NCI-H1417 (cell line): ENCODE results near the gene HEYL.

Experiments
- DNase-seq, 3 experiments: peaks; one replicate each; lab custom pipeline; 2025; lab: John Stamatoyannopoulos, UW

Gene HEYL

DNA sequence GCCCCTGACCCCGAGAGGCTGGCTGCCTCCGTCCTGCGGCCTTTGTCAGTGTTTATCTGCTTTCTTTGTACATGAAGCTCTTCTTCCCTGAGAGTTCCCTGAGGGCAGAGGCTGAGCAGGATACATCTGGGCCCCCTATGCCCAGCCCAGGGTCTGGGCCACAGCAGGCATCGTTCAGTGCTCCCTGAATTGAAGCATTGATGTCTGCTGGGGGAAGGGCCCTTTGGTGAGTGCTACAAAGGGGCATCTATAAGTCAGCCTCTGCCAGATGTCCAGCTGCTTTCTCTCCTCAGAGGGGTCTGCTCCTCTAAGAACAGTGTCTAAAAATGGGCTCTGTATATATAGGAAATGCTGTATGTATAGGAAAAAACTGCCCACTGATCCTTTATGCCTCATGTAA lies 2.1 kb downstream of the HEYL start:
- DNase-seq, result no peak

DNA sequence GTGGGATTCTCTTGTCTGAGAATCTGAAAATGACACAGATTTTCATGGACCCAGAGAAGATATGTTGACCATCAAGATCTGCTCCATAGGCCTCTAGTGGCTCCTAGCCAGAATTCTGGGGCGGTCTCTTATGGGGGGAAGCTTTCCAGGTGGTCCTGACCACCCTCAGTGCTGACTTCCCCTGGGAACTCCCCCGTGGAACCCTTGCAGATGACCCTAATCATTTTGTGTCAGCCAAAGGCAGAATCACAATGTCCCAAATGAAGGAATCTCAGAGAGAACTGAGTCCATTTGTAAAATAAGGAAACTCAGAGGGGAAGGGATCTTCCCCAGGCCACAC lies 3.6 kb downstream of the HEYL start:
- DNase-seq, result no peak

DNA sequence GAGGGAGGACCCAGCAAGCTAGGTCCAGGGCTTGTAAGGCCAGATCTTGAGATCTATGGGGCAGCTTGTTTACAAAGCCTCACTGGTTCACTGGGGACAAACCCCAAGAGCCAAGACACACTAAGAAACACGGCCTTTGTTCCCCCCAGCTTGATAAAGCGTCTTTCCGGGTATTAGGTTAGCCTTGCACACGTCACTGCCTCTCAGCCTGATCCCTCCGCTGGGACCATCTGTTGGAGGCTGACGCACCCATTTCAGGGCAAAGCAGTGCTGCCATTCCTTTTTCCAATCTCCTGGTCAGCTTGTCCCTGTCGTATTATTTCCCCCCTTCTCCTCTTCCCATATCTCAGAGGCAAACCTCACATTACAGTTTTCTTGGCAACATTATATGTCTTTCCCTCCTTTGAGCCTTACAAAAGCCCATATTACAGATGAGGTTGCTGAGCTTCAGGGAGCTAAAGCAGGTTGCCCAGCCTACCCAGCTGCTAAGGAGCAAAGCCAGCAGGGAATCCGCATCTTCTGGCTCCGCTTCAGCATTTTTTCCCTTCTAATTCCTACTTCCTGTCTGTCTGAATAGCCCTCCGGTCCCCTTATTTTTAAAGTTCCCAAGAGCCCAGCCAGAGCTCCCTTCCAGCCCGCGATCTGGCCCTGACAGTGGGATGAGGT lies 4.1 kb downstream of the HEYL start:
- DNase-seq, result no peak

DNA sequence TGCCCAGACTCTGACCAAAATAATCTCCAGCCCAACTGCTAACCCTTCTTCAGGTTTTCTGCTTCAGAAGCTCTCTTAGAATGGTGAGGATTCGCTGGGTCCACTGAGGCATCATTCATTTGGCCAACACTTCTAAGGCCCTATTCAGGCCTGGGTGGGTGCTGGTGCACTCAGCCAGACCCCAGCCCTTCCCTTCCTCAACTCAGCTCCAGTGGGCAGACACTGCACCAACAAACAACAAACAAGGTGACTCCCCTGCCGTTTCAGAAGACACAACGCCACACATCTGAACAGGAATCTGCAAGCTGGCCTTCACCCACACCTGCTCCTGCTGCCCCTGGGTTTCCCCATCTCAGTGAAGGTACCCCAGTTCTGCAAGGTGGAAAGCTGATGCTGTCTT lies 6.0 kb downstream of the HEYL start:
- no peak for DNase-seq

DNA sequence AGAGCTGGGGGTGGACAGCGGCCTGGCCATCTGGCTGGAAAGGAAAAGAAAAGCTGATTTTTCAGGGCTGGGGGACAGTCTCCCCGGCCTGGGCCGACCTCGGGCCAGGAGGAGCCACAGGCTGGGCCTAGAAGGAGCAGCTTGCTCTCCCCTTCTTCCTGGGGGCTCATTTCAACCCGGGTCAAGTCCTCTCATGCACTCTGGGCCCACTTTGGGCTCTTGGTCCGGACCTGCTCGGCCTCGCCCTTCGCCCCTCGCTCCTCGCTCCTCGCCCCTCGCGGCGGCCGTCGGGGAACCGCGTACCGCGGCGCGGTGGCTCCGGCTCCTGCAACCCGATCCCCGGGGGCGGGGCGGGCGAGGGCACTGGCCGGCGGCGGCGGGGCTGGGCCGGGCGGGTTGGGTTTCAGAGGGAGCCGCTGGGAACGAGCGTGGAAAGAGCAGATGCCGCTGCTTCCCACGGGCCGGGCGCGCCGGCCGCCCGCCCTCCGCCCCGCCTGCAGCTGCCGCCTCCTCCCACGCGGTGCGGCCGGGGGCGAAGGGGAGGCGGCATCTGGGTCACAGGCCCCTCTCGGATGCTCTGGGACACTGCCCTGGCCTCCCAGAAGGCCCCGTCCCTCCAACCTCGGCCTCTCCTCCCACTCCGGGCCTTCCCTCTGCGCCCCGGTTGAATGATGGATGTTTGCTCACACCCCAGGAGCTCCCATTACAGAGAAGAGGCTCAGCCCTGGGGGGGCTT lies 6.6 kb downstream of the HEYL start:
- peak; percentile 48 to 74 (median 74) for DNase-seq

DNA sequence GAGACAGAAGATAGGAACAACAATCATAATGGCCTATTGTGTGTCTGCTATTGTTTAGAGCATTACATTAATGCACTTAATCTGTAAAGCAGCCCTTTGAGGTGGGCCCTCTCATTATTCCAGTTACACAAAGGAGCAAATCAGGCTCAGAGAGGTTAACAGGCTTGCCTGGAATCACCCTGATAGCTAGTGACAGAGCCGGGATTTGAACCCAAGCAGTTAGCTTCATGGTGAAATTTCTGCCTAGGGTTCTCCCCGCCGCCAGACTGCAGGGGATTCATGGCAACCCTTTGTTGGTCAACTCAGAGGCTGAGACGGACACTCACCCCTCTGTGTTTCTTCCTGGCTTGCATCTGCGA lies 7.1 kb downstream of the HEYL start:
- no peak for DNase-seq

DNA sequence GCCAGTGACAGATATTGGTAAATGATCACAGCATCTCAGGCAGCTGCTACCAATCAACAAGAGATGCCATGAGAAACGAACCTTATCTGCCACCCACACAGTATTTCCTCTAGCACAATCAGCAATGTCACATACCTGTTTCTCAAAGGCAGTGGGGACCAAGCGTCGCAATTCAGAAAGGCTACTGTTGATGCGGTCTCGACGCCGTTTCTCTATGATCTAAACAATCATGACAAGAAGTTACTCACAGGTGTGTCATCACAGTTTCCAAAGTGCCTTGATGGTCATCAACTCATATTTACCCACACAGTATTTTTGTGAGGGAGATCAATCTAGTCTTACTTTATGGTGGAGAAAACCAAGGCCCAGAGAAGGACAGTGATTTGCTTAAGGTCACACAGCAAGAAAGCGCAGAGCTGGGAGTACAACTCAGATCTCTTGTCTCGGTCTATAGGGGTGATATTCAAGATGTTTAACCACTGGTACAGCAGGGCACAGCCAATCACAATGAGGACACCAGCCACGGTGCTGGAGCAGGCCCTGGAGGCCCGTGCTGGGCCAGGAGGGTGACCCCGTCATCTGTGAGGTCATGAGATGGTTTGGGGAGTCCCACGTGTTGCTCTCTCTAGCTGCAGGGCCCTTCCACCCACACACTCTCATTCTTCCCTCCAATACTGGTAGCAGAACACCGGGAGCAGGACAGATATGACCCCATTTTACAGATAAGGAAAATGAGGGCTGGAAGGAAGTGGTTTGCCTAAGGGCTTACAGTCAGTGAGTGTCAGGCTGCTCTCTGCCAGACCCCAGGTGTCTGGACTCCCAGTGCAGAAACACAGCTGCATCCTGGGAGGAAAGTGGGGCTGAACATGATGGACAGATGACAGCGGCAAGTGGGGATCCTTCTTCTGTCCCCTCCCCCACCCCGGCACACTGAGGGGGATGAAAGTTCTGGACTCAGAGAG lies 7.8 kb downstream of the HEYL start:
- DNase-seq, result peak in 1 of 3 experiments; percentile 23

DNA sequence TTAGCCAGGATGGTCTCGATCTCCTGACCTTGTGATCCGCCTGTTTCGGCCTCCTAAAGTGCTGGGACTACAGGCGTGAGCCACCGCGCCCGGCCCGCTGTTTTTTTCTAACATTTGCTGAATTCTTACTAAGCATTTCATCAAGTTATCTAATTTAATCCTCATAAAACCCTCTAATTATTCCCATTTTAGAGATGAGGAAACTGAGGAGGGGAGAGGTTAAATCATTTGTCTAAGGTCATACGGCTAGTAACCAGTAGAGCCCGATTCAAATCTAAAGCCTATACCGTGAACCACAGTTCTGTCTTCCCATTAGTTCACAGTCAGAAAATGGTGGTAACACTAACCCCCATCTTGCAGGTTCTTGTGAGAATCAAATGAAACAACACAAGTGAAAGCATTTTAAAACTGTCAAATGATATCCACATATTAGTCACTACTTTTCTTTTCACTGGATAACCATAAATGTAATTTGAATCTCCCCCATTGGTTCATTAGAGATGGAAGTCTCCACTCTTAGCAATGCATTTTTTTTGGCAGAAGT lies 10.6 kb downstream of the HEYL start:
- no peak for DNase-seq

DNA sequence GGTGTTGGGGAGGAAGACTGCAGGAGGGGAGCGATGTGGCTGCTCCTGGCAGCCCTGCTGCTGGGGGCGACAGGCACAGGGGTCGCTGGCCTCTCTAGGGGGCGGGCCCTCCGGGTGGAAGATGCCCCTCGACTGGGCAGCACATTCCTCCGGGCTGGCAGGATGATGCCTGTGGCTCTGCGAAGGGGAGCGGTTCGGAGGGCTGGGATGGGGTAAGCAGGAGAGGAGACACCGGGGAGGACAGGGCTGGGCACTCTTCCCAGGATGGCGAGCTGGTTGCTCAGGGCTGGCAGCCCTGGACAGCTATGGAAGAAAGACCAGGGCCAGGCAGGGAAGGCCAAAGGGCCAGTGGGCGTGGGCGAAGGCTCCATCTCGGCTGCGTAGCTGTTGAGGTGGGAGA lies 12.8 kb downstream of the HEYL start:
- DNase-seq, result no peak

DNA sequence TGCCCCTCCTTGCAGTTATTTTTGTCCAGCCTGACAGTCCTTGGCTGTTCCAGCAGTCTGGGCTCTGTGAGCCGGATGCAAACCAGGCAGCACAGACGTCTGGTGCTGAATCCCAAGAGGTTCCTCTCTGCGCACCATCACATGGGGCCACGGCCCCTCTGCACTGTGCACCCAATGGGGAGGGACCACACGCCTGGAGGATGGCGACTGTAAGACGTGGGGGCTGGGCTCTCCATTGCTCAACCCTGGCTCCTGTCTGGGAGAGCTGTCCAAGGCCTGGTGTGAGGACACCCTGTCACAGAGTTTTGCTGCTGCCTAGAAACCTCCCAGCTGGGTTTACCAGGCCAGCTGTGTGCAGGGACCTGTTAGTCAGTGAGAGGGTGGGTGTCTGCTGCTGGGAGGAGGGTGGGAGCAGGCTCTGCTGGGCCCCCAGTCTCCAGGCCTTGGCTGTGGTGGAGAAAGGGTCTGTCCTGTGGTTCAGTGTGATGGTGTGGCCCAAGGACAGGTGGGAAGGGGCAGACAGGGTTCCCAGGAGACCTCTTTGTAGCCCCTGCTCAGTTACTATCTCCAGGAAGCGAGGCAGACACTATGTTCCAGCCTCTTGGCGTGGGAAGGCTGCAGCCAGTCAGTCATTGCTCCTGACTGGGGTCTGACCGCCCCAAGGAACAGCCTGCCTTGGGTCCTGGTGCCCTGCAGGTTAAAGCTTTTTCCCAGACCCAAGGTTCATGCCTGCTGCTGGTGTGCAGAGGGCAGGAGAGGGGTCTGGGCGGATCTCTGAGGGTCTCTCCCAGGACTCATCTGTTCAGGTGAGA lies 13.8 kb downstream of the HEYL start:
- DNase-seq, result no peak

DNA sequence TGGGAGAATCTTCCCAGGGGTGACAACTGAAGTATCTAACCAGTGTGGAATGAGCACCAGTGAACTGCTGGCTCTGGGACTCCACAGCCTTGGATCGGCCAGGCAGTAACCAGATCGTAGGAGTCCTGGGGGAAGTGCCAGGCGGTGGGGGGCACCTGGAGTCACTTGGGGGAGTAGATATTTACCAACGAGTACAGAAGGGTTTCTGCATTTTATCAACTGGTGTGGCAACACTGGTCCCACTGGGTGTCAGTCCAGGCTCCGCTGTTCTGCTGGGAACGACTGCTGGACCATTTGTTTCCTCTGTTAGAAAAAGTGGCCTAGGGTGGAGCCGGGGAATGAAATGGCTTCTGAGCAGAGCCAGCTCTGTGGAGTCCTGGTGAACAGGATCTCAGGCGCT lies 14.4 kb downstream of the HEYL start:
- DNase-seq, result no peak

DNA sequence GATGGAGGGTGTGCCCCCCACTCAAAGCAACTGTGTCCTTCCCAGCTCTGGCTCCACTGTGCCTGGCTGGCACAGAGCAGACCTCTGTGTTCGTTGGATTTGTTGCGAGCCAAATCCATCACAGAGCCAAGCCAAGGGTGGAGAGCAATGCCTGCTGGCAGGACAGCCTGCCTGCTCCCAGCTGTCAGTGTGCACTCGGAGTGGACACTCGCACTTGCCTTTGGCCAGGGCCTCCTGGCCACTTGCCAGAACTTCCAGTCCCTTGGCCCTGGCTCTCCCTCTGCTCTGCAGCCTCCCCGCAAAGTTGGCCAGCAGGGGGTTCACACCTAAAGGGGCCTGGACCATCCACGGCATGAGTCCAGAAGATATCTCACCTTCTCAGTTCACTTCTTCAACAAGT lies 16.4 kb downstream of the HEYL start:
- no peak for DNase-seq

DNA sequence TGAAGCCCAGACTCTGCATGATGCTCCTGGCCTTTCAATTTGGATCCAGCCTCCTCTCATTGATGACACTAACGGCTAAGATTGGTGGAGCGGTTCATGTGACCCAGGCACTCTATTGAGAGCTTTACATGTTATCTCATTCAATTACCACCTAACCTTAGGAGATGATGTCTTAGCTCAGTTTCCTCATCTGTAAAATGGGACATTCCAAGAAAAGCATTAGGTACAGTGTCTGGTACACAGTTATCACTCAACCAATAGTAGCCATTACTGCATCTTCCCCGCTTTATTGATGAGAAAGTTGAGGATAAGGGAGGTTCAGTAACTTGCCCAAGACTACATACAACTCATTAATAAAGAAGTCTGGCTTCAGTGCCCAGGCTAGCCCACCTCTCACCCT lies 17.0 kb downstream of the HEYL start:
- no peak for DNase-seq

DNA sequence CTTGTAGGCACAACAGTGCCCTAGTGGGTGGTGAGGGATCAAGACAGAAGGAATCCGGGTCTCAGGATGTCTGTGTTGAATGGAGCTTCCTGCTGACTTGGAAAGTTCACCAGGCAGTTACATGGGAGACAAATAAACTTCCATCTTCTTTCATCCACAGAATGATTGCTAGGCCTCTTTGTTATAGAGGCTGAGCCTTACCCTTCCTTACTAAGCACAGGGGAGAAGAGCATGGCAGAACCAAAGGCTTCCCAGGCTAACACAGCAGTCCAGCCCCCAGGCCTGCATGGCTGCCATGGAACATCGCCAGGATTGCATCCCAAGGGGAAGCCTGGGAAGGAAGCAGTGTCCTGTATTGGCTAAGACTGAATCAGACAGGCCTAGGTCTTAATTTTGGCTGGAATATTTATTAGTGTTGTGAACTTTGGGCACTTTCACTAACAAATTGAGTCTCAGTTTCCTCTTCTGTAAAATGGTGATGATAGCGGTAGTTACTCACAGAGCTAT lies 18.7 kb downstream of the HEYL start:
- DNase-seq, result no peak

DNA sequence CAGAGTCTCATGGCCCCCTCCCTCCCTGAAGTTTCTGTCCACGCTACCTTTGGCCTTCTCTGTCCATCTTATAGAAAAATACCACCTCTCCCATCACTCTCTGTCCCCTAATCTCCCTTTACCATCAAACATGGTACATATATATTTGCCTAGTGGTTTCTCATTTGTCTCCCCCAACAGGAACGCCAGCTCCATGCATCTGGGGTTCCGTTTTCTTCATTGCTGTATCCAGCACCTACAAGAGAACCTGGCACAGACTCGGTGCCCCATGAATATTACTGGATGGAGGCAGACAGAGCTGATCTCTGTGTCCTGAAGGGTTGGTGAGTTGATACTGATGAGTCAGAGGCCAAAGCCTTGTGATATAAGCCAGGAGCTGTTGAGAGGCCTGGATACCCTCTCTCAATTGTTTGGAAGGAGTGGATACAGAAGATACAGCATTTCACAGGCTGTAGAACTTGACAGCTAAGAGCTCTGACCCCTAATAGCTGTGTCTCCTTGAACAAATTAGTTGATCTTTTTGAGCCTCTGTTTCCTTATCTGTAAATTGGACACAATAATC lies 21.9 kb downstream of the HEYL start:
- no peak for DNase-seq

DNA sequence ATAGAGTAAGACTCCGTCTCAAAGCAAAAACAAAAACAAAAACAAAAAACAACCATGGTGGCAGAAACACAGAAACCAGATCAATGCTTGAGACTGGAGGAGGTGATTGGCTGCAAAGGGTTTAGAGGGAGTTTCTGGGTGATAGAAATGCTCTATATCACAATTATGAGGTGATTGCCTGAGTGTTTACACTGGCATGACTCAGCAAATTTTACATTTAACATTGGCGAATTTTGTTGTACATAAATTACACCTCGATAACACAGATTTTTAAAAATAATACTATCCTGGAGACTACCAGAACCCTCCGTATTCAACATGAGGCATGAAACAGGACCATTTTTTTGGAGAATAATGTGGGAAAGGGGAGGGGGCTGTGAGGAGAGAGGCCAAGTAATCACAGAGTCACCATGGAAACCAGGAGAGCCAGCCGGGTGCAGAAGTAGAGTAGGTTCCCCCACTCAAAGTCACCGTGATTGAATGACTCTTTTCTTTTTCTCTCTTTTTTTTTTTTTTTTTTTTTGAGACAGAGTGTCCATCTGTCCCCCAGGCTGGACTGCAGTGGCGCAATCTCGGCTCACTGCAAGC lies 24.3 kb downstream of the HEYL start:
- DNase-seq, result peak in 2 of 3 experiments; percentile 11 to 62

DNA sequence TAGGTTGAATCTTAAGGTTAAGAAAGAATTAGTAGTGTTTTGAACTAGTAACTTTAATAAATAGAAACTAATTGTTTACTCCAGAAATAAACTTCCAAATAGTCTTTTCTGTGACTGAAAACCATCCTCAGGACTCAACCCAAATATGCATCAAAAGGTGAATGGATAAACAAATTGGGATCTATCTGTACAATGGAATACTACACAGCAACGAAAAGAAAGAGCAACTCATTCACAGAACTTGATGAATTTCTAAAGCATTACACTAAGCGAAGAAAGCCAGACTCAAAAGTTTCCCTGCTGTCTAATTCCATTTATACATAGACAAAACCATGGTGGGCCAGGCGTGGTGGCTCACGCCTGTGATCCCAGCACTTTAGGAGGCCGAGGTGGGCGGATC lies 25.0 kb downstream of the HEYL start:
- no peak for DNase-seq

DNA sequence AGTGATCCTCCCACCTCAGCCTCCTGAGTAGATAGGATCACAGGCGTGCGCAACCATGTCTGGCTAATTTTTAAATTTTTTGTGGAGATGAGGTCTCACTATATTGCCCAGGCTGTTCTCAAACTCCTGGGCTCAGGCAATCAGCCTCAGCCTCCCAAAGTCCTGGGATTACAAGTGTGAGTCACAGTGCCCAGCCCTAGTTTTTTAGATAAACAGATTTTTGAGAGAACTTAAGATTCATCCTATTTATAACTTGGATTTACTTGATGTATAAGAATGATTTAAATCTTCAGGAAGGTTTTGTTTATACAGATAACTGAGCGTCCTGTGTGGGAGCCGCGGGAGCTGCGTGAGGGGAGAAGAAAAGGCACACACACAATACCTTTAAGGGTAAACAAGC lies 26.2 kb downstream of the HEYL start:
- no peak for DNase-seq

DNA sequence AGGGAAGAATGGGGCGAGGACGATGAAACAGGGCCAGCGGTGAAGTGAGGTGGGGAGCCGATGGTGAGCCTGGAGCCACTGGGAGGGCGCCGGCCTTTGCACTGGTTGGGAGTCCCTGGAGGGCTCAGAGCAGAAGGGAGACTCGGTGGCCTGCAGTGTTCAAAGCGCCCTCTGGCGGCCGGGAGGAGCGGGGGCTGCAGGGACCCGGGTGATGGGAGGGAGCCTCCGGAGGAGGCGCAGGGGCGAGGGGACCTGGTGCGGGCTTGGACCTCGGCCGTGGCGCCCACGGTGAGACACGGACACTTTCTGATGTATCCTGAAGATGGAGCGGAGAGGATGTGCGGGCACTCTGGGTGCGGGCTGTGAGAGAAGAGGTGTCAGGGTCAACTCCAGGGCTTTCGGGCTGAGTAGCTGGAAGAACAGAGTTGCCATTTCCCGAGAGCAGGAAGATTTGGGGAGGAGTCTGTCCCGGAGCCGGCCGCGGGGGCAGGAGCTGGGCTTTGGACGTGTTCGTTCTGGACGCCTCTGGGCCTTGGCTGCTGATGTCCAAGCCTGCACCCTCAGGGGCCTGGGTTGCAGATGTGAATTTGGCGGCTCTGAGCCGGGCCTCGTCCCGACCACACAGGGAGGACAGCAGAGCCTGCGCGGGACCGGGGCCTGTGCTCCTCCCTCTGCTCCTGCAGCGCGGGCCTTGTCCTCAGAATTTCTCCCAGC lies 29.7 kb downstream of the HEYL start:
- peak in 1 of 3 experiments; percentile 23 for DNase-seq

DNA sequence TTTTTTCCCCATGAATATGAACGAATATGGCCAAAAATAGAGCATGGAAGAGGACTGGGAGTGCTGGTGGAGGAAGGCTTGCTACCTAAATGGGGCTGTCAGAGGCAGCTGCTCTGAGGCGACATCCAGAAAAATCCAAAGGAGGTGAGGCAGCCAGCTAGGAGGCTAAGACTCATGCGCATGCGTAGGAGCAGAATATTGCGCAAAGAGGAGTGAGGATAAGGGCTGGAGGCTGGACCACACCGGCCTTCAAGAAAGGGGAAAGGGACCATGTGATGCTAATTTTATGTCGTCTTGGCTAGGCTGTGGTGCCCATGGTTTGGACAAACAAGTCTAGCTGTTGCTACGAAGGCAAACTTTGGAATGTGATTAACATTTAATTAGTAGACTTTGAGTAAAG lies 30.5 kb downstream of the HEYL start:
- no peak for DNase-seq
